ENCODE results near the gene HNRNPK.
A peak's percentile ranks its signal among the peaks of the same experiment; 100 is the strongest.
"Not testable (repeated sequence)": the region's sequence is repeated elsewhere in the genome, so short reads cannot be mapped to it uniquely, and the experiment has no call there.

The HNRNPK gene

DNA sequence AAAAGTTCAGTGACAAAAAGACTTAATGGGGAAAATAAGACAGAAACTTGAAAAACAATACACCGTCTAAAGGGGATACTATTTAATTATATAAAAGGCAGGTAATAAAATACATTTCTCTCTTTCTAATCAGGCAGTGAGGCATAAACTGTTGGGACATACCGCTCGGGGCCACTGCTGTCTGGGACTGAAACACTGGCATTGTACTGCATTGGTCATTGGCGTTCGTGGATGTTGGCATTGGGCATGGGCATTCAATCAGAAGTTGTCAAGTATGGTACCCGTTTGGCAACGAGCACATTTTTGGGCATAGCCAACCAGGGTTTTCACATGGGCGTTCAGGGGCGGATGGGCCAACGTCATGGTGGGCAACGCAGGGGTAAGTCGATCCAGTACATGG lies 4.7 kb downstream of the HNRNPK start:
- DNase-seq = no peak

- no peak for DNase-seq
These were observed 7.7 kb downstream of the HNRNPK start for GRCh38 chr9:83972286-83972685.

DNA sequence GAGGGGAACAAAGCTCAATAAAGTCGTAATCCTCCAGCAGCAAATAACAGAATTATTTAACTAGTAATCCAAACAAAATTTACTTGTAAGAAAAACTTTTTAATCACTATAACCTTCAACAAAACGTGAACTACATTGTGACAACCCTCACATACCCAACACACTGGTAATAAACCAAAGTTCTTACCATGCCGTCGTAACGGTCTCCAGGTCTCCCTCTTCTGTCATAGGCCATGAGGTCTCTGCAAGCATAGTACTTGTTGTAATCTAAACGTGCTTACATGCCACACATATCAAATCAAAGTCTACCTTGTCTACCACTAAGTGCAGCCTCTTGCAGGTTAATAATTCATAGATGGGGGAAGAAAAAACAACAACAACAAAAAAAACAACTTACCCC lies 8.5 kb downstream of the HNRNPK start:
- DNase-seq = no peak

DNA sequence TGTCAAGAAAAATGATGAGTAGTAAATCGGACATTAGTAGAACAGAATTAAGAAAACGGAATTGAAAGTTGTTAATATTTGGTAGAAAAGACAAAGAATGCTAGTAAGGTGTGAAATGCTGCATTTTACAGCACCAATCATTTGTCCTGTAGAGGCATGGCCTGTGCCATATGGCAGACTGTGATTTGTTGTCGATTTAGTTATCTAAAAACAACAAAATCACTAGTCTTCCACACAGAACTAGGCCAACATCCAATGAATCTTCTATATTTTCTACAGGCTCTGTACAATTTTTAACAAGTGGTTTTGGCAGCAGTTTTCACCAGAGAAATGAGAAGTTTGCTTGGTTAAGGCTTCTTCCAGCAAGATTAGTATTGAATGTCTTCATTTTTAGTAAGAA lies 10.4 kb downstream of the HNRNPK start:
- no peak for DNase-seq

DNA sequence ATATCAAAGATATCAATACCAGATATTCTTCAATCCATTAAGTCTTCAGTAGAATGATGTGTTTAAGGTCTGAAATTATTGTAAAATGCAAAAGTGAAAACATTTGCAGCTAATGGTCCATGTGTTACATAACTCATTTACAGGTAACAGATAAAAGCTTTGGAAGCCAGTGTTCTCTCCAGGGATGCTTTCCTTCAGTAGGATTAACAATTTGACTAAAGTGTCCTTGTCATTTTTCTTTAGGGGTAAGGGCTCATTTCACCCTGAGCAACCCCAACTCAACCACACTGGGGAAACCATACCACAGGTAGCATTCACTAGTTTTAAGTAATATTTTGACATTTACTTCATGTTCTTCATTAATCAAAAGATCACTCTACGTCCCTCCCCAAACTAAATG lies 12.9 kb downstream of the HNRNPK start:
- DNase-seq = no peak

- DNase-seq = no peak
These were observed 13.8 kb downstream of the HNRNPK start for GRCh38 chr9:83966209-83966582.

DNA sequence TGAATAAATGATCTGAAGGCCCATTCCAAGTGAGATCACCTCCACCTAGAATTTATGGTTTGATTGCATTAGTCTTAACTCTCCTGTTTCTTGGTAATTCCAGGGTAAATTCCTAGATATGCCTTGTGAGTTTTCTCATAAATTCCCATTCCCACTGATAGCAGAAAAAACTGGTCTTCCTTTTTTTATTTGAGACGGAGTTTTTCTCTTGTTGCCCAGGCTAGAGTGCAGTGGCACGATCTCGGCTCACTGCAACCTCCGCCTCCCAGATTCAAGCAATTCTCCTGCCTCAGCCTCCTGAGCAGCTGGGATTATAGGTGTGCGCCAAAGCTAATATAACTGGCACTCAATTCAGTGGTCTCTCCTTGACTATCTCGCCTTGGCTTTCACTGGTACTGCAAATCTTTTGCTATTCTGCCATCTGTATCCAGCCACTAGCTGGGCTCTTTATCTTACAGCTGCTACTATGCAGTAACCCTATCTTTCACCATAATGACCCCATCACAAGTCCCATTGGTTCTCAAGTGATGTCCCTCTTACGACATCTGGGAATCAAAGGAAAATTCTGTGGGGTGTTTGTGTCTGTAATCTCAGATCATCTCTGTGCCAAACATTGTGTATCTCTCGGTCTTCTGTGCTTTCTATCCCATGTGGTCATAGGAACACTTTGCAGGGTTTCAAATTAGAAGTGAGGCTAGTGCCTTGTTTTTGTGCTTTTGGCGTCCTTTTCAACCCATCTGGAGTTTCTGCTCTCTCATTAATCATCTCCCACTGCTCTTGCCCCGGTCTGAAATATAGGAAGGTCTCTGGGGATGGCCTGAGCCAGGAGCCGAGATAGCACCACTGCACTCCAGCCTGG lies 14.4 kb downstream of the HNRNPK start:
- DNase-seq = no peak

DNA sequence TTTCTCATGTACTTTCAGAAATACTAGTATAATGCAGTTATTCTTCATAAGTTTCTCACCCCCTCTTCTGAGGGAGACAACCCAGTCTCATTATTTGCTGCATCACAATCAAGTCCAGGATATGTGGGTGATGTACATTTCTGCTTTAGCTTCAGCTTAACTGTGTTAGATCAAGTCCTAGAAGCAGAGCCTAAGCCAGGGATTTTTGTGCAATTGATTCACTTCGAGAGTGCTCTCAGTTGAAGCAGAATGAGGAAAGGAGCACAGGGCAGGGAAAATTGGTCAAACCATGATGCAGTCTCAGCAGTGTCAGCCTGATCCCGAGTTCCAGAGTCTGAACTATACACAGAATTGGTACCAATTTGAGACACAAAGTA lies 15.1 kb downstream of the HNRNPK start:
- no peak for DNase-seq

GRCh38 chr9:83962165-83962564 lies 17.9 kb downstream of the HNRNPK start:
- DNase-seq = no peak

DNA sequence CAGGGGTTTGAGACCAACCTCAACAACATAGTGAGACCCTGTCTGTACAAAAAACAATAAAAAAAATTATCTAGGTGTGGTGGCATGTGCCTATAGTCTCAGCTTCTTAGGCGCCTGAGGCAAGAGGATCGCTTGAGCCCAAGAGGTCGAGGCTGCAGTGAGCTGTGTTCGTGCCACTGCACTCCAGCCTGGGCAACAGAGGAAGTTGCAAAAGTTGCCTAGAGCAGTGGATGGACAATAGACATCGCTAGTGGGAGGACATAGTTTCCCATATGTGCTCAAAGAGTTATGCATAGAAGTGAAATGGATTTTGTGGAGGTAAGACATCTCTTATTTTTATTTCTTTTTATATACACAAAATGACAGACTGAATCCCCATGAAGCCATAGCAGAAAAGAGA lies 19.0 kb downstream of the HNRNPK start:
- no peak for DNase-seq

- no peak for DNase-seq
These were observed 21.0 kb downstream of the HNRNPK start for GRCh38 chr9:83959061-83959460.

GRCh38 chr9:83957248-83957513 lies 22.8 kb downstream of the HNRNPK start:
- no peak for DNase-seq

DNA sequence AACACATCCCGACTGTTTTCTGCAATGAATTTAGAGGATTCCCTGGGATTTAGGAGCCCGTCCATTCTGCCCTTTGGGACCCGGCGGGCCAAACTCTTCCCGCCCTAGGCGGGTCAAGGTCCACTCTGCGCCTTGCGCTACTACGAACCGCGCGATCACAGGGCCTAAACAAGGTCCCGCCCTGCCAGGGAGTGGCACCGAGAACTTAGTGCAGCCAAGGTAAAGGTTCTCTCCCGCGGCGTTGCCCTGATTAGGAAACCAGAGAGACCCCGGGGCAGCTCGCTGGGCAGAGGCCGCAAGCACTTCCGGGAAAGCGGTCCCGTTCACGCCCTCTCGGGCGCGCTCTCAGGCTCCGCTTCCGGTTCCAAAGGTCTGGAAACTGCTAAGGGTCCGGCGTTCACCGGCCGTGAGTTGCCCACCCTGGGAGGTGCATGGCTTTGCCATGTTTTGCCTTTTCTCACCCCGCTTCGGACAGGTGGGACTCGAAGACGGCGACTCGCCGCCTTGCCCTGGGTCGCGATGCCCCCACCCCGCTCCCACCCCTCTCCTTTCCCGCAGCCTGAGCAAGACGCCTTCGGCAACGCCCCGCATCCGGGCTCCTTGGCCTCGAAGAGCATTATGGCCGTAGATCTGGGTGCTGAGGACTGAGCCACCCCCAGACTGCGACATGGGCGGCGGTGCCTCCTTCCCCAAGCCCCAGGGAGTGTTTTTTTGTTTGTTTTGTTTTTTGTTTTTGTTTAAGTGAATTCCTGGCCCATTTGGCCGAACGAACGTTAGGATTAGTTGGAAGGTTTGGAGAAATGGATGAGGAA lies 23.4 kb downstream of the HNRNPK start:
- peak; percentile 88 for DNase-seq

DNA sequence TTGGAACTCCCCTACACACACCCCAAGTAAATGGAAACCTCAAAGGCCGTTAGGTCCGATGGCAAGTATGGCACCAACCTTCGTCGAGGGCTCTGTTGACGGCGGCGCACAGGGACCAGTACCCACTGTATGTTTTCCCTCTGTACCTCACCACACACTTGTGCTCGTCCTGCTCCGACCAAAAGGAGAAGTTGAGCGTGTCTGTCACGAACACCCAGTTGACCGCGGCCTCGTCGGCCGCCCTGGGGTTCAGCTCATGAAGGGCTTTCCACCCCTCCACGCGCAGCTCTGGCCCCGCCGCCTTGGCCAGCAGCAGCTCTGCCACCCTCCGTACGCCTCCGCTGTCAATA lies 24.0 kb downstream of the HNRNPK start:
- no peak for DNase-seq

DNA sequence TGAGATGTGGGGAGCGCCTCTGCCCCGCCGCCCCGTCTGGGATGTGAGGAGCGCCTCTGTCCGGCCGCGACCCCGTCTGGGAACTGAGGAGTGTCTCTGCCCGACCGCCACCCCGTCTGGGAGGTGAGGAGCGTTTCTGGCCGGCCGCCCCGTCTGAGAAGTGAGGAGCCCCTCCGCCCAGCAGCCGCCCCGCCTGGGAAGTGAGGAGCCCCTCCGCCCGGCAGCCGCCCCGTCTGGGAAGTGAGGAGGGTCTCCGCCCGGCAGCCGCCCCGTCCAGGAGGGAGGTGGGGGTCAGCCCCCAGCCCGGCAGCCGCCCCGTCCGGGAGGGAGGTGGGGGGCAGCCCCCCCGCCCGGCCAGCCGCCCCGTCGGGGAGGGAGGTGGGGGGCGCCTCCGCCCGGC lies 31.9 kb downstream of the HNRNPK start:
- not testable (repeated sequence) for DNase-seq

DNA sequence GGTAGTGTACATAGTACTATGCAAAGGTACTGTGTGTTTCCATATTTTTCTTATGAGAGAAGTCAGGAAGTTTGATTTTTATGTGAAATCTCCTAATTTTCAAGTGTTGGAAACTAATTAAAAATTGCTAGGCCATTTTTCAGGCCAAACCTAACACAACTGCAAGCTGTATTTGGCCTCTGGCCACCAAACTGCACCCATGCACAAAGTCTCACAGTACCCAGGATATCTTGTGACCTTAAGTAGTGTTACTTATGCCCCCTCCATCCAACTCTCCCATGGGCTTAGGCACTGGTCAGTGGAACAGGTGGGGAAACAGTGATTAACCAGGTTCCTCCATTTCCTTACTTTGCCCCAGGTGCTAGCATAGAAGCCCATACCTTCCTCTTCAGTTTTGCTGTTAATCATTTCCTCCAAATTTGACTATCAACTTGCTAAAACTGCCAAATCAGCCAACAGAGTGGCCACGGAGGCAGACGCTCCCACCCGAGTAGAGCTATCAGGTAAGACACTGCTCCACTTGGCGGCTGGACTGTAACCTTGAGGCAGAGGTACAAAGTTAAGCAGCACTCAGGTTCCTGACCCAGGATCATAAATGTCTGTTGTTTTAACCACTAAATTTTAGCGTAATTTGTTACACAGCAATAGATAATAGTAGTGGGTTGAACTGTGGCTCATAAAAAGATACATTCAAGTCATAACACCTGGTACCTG lies 39.3 kb downstream of the HNRNPK start:
- no peak for DNase-seq

DNA sequence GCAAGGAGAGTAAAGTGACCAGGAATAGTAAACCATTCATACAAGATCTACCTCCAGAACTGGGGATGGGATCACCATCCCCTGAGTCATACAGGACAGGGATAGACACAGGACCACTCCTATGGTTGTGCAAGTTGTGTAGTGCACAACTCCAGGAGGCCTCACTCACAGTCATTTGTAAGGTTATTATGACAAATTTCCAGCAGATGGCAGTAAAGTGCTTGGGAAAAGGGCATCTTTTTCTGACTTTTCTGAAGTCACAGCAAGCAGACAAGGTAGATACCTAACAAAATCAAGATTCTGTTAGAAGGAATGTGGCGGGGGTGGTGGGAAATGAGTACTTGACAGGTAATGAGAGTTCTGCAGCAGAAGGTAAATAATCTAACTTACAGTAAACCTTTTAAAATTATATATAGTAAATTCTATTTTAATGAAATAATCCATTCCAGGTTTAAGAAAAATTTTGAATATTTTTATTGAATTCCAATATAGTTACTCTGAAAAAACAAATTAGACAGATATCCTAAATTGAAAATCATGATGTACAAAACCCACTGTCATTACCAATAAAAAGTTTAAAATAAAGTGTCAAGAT lies 42.1 kb downstream of the HNRNPK start:
- no peak for DNase-seq

GRCh38 chr9:83936523-83936922 lies 43.5 kb downstream of the HNRNPK start:
- no peak for DNase-seq

DNA sequence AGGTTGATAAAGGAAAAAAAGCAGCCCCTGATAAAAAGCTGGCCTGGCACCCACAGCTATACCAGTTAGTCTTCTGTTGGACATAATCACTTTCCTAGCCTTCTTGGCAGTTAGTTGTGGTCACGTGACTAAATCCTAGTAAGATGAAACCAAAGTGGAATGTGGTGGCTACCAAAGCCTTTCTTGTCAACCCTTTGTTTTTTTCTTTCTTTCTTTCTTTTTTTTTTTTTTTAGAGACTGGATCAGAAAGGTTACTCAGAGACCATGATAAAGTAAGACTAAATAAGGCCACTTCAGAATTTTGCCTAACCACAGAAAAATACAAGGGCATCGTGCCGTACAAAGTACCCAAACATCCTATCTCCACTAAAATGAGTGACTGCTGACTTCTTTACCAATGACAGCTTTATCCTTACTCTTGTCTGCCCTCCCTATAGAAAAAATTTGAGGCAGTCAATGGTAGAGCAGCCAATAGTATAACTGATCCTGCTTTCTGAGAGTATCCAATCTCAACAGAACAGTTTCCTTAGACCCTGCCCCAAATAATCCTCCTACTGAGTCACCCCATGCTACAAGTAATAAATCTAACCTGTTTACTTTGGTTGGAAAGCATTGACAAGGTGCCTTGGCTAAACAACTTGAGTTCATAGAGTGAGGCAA lies 44.6 kb downstream of the HNRNPK start:
- DNase-seq = no peak

- no peak for DNase-seq
These were observed 45.3 kb downstream of the HNRNPK start for GRCh38 chr9:83934569-83935275.

DNA sequence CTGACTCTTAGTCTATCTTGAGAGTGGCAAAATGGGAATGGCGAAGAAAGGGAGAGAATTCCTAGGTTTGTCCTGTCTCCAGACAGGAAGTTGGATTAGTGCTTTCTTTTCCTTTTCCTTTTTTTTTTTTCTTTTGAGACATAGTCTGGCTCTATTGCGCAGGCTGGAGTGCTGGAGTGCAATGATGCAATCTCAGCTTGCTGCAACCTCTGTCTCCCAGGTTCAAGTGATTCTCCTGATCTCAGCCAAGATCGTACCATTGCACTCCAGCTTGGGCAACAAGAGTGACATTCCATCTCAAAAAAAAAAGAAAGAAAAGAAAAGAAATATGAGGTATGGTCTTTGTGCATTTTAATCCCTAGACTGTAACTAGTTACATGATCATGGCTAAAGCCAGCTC lies 46.2 kb downstream of the HNRNPK start:
- no peak for DNase-seq

GRCh38 chr9:83932851-83933250 lies 47.2 kb downstream of the HNRNPK start:
- DNase-seq = no peak
